A549 (cell line): ENCODE data around the gene PSIP1.

Source experiments
- CTCF ChIP-seq: fragments of >200 bp; sonication (Bioruptor Twin); formaldehyde crosslinking; IDR thresholded peaks from 3 replicates; pipeline ENCODE4 v1.5.1; 2016
- E2F6 ChIP-seq: IDR thresholded peaks from 2 replicates; pipeline ENCODE4 v1.6.1; 2012; ENCODE audit warnings: low read depth, borderline replicate concordance
- ESRRA ChIP-seq: fragments of 150-350 bp; IDR thresholded peaks from 2 replicates; pipeline ENCODE4 v1.6.1; 2014; ENCODE audit warnings: mild to moderate bottlenecking, low read length, borderline replicate concordance
- FOSB ChIP-seq: fragments of 250-450 bp; sonication (Bioruptor Pico); IDR thresholded peaks from 2 replicates; pipeline ENCODE4 v1.5.0; 2020; ENCODE audit warnings: mild to moderate bottlenecking, moderate library complexity
- JUNB ChIP-seq: fragments of >200 bp; sonication (Bioruptor Twin); formaldehyde crosslinking; IDR thresholded peaks from 2 replicates; pipeline ENCODE4 v1.6.1; 2016
- POLR2AphosphoS2 ChIP-seq: conservative IDR thresholded peaks from 2 replicates; pipeline ENCODE4 v1.6.1; 2012; ENCODE audit warnings: low read length, improper control_type of control experiment, inconsistent platforms
- RAD21 ChIP-seq, 2 experiments: fragments of >200 bp in 1 of 2; sonication (Bioruptor Twin) in 1 of 2; formaldehyde crosslinking in 1 of 2; IDR thresholded peaks in 1 of 2; conservative IDR thresholded peaks in 1 of 2; 2 replicates in 1 of 2; 3 replicates in 1 of 2; pipeline ENCODE4 v1.6.1; 2012 to 2018; ENCODE audit warnings: inconsistent platforms in 1 of 2
- RFX5 ChIP-seq: fragments of 450-650 bp; IDR thresholded peaks from 2 replicates; pipeline ENCODE4 v1.7.1; 2014; ENCODE audit warnings: antibody characterized with exemption, mild to moderate bottlenecking, moderate library complexity
- SMC3 ChIP-seq: fragments of >200 bp; sonication (Bioruptor Twin); formaldehyde crosslinking; IDR thresholded peaks from 3 replicates; pipeline ENCODE4 v1.6.1; 2018; ENCODE audit warnings: inconsistent platforms
- SREBF2 ChIP-seq: fragments of 450-650 bp; IDR thresholded peaks from 2 replicates; pipeline ENCODE4 v1.6.1; 2014; ENCODE audit warnings: mild to moderate bottlenecking, moderate library complexity
- TP53 ChIP-seq: fragments of 250-450 bp; sonication (Bioruptor Pico); IDR thresholded peaks from 2 replicates; pipeline ENCODE4 v1.5.0; 2021; ENCODE audit warnings: mild to moderate bottlenecking, moderate library complexity
- ZFP36 ChIP-seq: fragments of 450-650 bp; IDR thresholded peaks from 2 replicates; pipeline ENCODE4 v1.6.1; 2014; ENCODE audit warnings: borderline replicate concordance; ENCODE audit not compliant: partially characterized antibody

GRCh38 chr9:15543047-15543813 lies 32.5 kb upstream of the PSIP1 start:
- TF ChIP-seq ESRRA (no peak), CTCF (no peak), POLR2AphosphoS2 (no peak), ZFP36 (no peak), SREBF2 (no peak), E2F6 (no peak), JUNB (no peak), FOSB (CRISPR knock-in tag) (no peak), SMC3 (no peak), RFX5 (no peak), TP53 (CRISPR knock-in tag) (no peak), RAD21 (conservative IDR thresholded peaks at IDR 0.05 in 1 of 2, IDR thresholded peaks at IDR 0.05 in 1 of 2) (no peak)
